ENCODE data around the gene VSTM5.
"Not testable (repeated sequence)": the region's sequence is repeated elsewhere in the genome, so short reads cannot be mapped to it uniquely, and the experiment has no call there.

DNA sequence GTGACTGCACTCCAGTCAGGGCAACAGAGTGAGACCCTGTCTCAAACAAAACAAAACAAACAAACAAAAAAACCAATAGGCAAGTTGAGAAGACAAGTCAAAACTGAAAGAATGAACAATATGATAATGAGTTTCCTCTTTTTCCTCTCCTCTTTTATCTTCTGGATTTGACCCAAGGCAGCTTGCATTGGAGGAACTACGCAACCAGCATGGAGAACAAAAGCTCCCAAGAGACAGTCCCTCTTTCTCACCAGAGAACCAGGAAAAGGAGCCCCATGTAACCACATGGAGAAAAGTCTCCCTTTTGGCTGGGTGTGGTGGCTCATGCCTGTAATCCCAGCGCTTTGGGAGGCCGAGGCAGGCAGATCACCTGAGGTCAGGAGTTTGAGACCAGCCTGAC, 75.9 kb downstream of the VSTM5 start:
- TF ChIP-seq POLR2A (IDR thresholded peaks at IDR 0.05; ENCODE audit: low read length); GATA1 (IDR thresholded peaks at IDR 0.05; ENCODE audit: low read depth, low read length): not testable (repeated sequence)

Measured in erythroblast (primary cell).